ENCODE data around the gene DBN1.

- TF ChIP-seq EZH2phosphoT487 (IDR thresholded peaks at IDR 0.05; ENCODE audit: unreplicated experiment) = no peak
- TF ChIP-seq, protein P1, sequence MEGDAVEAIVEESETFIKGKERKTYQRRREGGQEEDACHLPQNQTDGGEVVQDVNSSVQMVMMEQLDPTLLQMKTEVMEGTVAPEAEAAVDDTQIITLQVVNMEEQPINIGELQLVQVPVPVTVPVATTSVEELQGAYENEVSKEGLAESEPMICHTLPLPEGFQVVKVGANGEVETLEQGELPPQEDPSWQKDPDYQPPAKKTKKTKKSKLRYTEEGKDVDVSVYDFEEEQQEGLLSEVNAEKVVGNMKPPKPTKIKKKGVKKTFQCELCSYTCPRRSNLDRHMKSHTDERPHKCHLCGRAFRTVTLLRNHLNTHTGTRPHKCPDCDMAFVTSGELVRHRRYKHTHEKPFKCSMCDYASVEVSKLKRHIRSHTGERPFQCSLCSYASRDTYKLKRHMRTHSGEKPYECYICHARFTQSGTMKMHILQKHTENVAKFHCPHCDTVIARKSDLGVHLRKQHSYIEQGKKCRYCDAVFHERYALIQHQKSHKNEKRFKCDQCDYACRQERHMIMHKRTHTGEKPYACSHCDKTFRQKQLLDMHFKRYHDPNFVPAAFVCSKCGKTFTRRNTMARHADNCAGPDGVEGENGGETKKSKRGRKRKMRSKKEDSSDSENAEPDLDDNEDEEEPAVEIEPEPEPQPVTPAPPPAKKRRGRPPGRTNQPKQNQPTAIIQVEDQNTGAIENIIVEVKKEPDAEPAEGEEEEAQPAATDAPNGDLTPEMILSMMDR (conservative IDR thresholded peaks at IDR 0.05; ENCODE audit: low read depth in 2 of 2) = no peak
- TF ChIP-seq JUNB (IDR thresholded peaks at IDR 0.05; ENCODE audit: unreplicated experiment) = no peak
These were observed 19.5 kb downstream of the DBN1 start for GRCh38 chr5:177453852-177454396.
